GM19438 (cell line): ENCODE data around the gene MYRIP.
"Not testable (repeated sequence)": the region's sequence is repeated elsewhere in the genome, so short reads cannot be mapped to it uniquely, and the experiment has no call there.

ENCODE experiments used
- ATAC-seq: cut with Tn5 transposase; IDR thresholded peaks from one replicate; pipeline ENCODE4 v1.9.1; 2021; ENCODE audit warnings: low read depth; ENCODE audit not compliant: unreplicated experiment

Gene MYRIP

DNA sequence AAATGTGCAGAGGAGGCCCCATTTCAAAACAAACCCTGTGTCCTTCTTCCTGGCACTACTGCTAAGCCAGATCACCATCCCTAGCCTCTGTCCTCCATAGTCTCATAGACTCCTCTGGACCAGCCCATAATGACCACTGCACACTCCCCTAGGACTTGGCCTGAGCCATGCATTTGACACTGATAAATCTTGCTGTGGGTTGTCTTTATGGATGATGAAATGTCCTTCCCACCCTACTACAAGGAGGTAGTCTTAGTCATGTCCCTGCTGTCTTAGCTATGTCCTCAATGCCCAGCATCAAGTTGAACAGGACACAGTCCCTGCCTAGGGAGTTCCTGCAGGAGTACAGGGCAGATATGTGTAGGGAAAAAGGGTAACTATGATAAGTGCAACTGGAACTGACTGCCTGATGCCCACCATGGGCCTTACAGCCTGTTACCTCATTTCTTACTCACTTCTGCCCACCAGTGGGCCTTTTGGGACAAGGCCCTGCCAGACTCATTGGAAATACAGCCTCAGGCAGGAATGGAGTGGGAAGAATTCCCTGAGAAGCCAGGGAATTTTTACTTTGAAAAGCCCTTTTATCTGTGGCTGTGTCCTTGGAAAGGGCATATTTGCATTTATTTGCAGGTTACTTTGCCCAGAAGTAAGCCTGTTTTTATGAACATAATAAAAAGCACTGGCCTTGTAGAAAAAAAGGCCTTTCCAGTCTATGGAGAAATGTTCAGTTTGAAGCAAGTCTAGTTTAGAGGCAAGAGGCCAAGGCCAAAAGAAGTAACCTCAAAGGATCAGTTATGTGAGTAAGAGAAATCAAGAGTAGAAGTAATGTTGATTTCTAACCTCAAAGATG is 300.5 kb downstream of the MYRIP start:
- ATAC-seq = no peak

DNA sequence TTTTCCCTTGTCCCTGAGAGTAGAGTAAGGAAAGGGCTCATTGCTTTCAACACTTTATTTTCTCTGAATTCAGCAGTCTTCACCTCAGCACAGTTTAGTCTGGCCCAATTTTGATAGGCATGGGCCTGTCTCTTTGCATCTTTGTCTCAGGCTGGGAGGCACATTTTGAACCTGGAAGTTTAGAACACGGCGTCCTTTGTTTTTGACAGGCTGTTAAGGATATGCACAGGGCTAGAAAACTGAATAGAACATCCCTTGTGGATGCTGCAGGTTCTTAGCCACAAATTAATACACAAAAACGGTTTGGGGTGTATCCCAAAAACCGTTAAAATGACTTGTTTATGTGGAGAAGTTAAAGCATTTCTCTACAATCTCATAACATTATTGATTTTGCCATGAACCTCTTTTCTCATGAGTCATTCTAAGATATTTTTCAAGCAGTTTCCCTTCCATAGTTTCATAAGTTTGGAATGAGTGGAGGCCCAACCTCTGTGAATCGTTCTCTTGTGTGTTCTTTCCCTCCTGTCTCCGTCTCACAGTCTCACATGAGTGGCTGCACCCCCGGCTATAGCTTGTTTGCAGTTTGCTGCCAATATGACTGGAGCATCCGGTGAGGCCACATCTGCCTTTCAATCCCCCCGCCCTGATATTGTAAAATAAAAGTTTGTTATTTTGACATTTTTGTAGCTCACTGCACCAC is 307.2 kb downstream of the MYRIP start:
- no peak for ATAC-seq

DNA sequence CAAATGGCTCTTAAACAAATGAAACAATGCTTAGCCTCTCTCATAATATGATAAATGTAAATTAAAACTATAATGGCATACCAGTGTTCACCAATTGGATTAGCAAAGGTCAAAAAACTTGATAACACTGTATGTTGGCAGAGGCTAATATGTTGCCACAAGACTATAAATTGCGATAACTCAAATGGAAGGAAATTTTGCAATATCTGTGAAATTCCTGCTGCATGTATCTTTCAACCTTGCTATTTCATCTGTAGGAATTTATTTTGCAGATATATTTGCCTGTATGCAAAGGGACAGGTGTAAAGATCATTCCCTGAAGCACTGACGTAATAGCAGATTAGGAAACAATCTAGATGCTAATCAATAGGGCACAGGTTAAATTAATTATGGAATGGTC is 308.7 kb downstream of the MYRIP start:
- ATAC-seq = no peak

DNA sequence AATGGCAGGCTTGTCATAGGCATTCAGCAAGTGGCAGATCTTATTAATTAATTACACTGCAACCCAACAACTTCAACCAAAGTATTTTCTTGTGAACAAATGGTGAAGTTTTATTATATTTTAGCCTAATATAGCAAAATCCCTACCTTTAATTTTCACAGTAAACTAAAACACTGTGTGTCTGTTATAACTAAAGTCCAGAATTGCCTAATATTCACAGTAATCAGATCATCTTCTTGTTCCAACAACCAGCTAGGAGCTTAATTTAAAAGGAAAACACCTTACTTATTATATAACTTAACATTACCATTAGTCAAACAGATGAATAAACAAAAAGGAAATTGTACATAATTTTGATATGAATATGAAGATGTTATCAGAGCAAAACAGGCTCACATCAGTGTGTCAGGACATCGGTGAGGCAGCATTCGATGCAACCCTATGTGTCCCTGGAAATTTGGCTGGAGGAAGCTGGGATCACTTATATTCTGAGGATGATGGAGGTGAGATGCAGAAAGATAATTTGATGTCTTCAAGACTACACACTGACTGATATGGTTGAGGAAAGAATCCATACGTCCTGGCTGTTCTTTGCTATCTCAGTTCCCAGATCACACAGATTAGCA is 310.8 kb downstream of the MYRIP start:
- ATAC-seq = no peak

DNA sequence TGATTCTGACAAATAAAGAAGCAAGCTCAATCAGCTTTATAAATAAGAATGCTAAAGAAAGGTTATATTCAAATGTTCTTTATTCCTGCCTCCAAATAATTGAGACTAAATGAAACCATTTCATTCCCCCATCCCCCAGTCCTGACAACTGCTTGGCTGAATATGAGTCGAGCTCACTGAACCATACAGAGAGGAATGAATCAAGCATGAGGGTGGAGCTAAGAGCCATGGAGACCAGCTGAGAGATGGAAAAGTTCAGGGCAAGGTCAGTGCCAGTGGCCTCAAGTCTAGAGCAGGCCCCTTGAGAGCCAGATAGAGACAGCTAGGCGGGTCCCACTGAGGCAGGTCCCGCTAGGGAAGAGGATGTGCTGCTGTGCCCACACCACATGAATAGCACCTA is 311.4 kb downstream of the MYRIP start:
- no peak for ATAC-seq

DNA sequence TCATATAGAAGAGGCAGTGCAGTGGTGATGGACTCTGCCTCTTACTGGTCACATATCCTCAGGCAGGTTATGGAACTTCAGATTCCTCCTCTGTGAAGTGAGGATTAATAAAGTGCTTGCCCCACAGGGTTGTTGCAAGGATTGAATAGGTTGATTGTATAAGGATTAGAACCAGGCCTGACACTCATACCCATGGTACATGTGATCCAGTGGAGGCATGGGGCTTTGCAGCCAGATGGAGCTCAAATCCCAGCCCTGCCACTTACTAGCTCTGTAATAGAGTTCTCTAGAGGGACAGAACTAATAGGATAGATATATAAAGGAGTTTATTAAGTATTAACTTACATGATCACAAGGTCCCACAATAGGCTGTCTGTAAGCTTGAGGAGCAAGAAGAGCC is 315.5 kb downstream of the MYRIP start:
- no peak for ATAC-seq

DNA sequence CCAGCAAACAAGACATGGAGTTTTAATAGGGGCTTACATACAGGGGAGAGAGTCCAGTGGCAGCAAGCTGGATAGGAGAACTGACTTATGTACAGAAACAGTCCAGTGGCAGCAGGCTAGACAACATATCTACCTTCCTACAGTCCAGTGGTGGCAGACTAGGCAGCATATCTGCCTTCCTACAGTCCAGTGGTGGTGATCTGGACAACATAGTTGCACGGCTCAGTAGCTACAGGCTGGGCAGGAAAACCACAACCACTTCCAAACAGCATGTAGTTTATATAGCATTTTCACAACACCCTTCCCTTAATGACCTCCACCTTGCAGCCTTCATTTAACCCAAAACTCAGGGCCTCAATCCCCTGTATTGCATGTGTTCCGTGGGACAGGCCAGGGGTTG is 318.8 kb downstream of the MYRIP start:
- ATAC-seq = no peak

DNA sequence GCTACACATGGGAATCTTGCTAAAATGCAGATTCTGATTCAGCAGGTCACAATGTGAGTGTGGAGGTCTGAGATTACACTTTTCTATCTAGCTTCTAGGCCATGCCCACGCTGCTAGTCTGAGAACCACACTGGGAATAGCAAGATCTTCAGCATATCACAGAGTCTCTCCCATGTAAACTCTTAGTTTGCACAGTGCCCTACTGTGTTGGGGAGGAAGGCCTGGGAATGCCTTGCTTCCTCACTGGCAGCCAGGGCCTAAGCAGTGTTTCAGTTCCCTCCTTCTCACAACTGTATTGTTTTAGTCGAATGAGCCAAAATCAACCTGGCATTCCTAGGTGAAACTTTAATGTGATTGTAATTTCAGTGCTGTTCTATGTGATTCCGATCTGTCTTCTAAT is 320.1 kb downstream of the MYRIP start:
- no peak for ATAC-seq

DNA sequence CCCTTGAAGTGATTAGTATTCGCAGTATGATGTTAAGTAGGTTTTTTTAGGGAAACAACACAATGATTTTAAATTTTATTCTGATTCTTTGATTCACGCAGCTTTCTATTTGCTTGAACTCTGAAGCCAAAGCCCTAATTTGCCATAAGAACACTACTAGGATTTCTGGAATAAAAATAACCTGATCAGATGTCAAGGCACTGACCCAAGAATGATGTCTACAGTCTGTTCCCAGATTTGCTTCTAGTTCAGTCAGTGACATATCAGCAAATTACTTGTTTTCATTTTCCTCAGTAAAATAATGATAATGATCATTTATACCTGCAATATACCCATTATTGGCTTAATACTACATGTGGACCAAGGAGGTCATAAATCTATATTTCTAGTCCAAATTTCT is 320.6 kb downstream of the MYRIP start:
- ATAC-seq = no peak

DNA sequence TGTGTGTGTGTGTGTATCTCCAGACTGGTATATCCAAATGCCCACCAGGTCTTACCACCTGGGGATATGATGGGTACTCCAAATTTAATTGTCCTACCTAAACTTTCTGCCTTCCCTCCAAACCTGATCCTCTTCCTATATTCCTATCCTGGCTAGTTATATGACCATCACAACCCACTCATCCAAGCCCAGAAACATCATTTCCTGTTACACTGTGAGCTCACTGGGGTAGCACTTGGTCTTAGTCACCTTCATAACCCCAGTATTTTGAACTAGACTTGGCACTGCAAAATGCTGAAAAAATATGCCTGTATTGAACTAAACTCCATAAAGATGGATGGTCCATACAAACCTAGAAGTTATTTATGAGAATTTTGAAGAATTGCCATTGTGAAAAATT is 321.3 kb downstream of the MYRIP start:
- no peak for ATAC-seq

DNA sequence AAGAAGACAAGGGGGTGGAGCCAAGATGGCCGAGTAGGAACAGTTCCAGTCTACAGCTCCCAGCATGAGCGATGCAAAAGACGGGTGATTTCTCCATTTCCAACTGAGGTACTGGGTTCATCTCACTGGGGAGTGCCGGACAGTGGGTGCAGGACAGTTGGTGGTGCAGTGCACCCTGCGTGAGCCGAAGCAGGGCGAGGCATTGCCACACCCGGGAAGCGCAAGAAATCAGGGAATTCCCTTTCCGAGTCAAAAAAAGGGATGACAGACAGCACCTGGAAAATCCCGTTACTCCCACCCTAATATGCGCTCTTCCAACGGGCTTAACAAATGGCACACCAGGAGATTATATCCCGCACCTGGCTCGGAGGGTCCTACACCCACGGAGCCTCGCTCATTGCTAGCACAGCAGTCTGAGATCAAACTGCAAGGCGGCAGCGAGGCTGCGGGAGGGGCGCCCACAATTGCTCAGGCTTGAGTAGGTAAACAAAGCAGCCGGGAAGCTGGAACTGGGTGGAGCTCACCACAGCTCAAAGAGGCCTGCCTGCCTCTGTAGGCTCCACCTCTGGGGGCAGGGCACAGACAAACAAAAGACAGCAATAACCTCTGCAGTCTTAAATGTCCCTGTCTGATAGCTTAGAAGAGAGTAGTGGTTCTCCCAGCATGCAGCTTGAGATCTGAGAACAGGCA is 324.6 kb downstream of the MYRIP start:
- not testable (repeated sequence) for ATAC-seq

DNA sequence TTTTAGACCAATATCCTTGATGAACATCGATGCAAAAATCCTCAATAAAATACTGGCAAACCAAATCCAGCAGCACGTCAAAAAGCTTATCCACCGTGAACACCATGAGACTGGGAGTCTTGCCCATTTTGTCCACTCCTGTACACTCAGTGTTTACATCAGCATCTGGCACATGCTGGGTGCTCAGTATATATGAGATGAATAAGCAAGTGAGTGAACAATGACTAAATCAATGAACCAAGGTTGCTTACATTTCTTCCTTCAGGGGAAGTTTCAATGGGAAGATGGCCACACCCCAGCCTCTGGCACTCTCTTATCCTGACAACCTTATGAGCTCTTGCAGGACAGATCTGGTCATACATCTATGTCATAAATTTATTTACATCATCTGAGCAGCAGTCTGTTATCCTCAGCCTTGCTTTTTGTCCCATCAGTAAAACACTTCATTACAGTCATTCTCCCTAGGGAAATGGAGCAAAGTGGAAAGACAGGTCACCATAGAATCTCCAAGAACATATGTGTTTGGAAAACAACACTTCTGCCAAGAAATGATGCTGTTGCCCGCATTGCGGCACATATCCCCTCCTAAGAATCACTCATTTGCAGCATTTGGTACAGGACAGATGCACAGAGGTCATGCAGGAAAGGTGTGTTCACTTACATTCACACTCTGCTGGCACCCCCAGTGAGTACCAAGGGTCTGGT is 328.3 kb downstream of the MYRIP start:
- no peak for ATAC-seq

DNA sequence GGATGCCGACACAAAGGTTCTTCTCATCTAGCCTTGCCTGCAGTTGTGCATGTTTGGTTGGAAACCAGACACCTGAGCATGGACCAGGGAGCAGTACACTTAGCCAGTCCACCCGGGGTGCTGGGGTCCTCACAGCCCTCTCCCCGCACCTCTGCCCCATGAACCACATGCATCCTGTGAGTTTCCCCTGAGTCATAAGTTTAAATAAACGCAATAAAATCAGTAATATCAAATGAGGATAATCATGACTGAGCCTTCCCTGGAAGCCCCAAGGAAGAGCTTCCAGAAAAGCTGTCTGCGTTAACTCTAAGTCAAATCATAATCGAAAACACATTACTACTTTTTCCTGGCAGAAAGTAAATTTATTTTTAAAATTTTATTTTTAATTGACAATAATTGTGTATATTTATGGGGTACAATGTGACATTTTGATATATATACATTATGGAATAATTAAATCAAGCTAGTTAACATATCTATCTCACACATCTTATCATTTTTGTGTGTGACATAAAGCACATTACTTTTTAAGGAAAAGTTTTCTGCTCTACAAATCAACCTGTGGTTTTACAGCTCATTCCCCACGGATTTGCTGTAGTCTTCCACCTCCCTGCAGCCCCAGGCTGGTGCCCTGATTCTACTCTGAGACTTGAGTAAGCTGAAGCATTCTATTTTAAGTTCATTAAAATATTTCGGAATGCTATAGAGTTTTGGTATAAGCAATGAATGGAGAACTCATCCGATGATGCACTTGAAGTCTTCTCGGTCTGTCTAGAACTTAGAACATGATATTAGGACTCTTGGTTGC is 334.1 kb downstream of the MYRIP start:
- no peak for ATAC-seq

DNA sequence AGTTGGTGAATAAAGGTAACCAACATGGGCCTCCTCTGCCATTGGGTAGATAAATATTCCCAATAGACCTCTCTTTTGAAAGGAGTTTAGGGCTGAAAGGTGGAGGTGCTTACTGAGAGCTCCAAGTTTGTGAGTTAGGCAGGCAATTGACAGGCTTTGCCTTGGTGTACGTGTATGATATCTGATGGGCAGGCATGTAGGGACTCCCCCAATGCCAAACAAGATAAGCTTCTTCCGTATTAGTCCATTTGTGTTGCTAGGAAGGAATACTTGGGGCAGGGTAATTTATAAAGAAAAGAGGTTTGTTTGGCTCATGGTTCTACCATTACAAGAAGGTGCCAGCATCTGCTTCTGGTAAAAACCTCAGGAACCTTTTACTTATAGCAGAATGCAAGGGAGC is 339.4 kb downstream of the MYRIP start:
- no peak for ATAC-seq

DNA sequence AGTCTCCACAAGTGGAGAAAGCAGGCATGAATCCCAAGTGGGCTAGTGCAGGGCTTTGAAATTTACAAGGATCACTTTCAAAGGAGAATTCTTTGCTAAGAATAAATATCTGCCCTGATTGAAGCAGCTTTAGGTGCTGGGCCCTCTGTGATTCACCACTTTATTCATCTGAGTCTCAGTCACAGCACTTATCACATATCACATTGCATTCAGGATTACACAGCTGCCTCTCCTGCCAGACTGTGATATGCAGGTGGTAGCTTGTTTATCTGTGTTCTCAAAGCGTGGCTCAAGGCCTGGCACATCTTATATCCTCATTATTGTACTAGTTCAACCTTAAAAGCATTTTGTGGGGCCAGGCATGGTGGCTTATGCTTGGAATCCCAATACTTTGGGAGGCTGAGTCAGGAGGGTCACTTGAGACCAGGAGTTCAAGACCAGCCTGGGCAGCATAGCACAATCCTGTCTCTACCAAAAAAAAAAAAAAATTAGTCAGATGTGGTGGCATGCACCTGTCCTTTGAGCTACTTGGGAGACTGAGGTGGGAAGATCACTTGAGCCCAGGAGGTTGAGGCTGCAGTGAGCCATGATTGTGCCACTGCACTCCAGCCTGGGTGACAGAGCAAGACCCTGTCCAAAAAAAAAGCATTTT is 343.2 kb downstream of the MYRIP start:
- ATAC-seq = no peak

DNA sequence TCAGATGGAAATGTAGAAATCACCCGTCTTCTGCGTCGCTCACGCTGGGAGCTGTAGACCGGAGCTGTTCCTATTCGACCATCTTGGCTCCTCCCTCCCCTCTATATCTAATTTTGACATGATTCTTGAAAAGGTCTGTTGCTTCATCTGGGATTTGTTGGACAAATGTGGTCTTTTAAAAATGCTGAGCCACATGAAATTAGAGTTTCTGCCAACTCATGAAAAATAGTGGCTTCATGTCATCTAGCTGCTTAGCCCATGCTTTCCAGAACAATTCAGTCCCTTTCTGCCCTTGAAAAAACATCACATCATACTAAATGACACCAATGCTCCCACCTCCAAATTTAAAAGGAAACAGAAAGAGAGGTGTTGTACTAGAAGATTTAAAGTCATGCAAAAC is 351.5 kb downstream of the MYRIP start:
- ATAC-seq = no peak

DNA sequence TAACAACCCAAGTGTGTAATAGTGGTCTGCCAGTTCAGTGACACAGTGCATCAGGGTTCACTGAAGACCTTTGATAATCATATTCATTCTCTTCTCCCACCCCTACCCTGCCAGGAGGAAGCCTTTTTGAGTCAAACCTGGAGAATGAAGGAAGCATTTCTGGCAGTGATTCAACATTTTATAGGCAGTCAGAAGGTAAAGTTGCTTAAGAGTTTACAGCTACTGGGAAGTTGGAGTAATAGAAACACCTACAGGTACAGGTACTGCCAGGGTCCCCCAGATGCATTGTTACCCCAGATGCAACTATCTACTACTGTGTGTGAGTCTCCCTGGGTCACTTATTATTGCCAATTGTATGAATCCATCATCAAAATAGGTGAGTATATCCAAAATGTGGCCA is 353.2 kb downstream of the MYRIP start:
- no peak for ATAC-seq

DNA sequence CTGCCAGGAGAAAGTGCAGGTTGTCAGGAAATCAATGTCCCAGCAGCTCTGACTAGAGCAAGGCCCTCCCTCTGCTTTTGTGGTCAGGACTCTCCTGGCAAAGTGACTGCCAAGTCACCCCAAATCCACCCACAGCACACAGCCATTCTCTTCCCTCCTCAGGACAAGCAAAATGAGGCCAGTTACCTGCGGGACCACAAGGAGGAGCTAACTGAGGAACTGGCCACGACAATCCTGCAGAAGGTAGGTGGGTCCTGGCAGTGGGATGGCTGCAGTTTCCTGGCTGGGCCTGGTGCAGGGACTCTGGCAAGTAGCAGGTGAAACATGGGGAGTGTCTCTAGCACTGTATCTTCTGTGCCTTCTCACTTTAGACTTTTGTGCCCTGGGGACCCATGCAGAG is 357.6 kb downstream of the MYRIP start:
- no peak for ATAC-seq

DNA sequence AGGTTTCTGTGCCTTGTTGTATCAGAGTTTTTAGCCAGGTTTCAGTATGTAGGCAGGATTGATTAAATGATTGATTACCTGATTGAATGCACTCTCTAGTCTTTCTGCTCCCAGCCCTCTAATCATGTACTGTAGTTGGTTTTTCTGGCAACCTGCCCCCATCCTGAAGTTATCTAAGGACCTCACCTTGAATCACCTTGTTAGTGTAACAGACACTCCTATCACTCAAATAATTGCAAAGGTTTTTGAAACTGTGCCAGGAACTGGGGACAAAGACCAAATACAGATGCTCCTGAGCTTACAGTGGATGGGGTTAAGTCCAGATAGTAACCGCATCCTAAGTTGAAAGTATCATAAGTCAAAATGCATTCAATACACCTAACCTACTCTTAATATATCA is 358.5 kb downstream of the MYRIP start:
- ATAC-seq = no peak
